ENCODE results near the gene PPFIA4.
"Not testable (repeated sequence)": the region's sequence is repeated elsewhere in the genome, so short reads cannot be mapped to it uniquely, and the experiment has no call there.

Gene PPFIA4

GRCh38 chr1:203017692-203018091 is 8.6 kb upstream of the PPFIA4 start:
- DNase-seq (ENCODE audit: low read depth): no peak

DNA sequence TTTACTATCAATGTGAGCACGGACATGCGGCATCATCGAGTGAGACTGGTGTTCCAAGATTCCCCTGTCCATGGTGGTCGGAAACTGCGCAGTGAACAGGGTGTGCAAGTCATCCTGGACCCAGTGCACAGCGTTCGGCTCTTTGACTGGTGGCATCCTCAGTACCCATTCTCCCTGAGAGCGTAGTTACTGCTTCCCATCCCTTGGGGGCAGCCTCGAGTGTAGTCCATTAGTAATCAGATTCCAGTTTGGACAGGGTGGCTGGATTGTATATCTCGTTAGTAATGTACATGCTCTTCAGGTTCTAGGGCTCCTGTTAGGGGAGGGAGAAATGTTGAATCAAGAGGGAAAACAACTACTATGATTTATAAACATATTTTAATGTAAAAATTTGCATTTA is 3.4 kb upstream of the PPFIA4 start:
- DNase-seq (ENCODE audit: low read depth): not testable (repeated sequence)

- DNase-seq (ENCODE audit: low read depth): no peak
Observed at GRCh38 chr1:203025686-203026030, 633 bp upstream of the PPFIA4 start.

DNA sequence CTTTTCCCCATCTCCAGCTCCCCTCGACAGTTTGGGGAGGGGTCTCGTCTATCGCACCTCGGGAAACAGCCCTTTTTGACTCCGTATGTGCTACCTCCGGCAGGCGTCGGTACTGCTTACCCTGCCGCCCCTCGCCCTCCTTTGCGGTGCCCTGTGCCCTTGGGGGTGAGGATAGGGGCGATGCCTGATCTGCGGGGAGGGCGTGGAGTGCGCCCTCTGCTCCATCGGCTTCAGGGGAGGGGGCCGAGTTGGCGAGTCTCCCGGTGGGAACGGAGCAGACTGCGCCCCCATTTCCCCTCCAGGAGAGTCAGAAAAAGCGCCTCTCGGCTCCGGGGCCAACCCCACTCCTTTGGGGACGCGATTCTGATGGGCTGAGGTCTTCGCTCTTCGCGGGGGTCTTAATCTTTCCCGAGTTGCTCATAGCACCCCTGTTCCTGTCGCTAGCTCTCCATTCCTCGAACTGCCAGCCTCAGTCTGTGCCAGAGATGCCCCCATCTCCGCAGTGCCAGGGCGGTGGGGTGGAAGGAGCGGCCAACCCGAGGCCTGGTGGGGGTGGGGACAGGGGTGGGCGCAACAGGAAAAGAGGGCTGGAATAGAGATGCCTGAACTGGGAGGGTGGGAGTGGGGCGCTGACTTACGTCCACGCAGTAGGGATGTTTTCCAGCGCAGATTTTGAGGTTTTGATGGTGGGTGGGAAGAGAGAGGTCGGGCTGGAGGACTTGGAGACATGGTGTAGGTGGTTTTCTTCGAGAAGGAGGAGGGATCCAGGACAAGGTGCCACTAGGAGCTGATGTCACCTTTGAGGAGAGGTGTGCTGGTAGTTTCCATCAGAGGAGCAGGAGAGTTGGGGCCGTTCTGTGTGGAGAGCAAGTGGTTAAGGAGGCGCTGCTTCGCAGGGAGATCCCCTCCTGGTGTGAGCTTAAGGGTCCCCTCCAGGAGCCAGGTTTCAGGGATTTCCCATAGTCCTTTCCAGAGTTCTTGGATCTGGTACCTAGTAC is 674 bp downstream of the PPFIA4 start:
- no peak for DNase-seq (ENCODE audit: low read depth)

GRCh38 chr1:203028067-203028783 is 1.9 kb downstream of the PPFIA4 start:
- no peak for DNase-seq (ENCODE audit: low read depth)

GRCh38 chr1:203028784-203029553 is 2.7 kb downstream of the PPFIA4 start:
- DNase-seq (ENCODE audit: low read depth): no peak

GRCh38 chr1:203031467-203031866 is 5.2 kb downstream of the PPFIA4 start:
- no peak for DNase-seq (ENCODE audit: low read depth)

GRCh38 chr1:203033287-203033686 is 7.0 kb downstream of the PPFIA4 start:
- no peak for DNase-seq (ENCODE audit: low read depth)

DNA sequence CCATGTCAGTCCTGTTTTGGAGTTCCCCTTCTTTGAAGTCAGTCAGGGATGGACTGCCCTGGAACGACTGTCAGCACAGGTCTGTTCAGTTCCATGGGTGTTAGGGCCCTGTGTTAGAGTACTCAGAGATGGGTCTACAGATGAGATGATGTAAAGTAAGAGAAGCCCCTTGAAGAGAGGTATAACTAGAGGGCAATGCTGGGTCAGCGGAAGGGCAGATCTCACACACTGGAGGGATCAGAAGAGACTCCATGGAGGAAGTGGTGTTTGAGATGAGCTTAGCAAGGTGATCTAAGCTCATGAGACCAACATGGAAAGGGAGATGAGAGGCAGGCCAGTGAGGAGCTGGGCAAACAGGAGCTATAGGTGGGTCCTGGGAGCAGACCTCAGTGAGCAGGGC is 7.6 kb downstream of the PPFIA4 start:
- no peak for DNase-seq (ENCODE audit: low read depth)

DNA sequence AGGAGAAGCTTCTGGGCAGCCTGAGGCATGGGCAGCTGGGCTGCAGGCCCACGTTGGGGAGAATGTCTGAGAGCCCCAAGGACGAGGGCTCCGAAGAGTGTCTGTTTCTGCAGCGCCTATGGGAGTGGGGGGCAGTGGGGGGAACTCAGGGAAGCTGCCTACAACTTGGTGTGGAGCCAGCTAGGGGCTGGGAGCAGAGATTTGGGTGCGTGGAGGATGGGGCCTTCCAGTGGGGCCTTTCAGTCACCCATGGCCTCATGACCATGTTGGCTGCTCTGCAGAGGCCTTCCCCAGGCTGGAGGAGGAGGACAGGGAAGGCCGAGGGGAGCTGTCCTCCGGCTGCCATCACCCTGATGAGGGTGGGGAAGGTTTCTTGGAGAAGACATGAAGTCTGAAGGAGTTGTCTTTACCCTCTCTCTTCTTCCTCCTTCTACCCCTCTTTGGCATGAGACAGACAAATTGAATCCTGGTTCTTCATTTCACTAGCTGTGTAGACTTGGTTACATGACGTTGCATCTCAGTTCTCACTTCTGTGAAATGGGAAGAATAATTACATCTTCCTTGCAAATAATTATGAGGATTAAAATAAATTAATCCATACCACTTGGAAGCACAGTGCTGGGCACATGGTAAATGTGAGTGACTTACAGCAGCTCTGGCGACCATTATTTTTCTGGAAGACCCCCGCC is 8.3 kb downstream of the PPFIA4 start:
- no peak for DNase-seq (ENCODE audit: low read depth)

- no peak for DNase-seq (ENCODE audit: low read depth)
Observed at GRCh38 chr1:203035111-203036000, 9.1 kb downstream of the PPFIA4 start.

- DNase-seq (ENCODE audit: low read depth): no peak
Observed at GRCh38 chr1:203036135-203036534, 9.8 kb downstream of the PPFIA4 start.

GRCh38 chr1:203036537-203036936 is 10.2 kb downstream of the PPFIA4 start:
- DNase-seq (ENCODE audit: low read depth): no peak

DNA sequence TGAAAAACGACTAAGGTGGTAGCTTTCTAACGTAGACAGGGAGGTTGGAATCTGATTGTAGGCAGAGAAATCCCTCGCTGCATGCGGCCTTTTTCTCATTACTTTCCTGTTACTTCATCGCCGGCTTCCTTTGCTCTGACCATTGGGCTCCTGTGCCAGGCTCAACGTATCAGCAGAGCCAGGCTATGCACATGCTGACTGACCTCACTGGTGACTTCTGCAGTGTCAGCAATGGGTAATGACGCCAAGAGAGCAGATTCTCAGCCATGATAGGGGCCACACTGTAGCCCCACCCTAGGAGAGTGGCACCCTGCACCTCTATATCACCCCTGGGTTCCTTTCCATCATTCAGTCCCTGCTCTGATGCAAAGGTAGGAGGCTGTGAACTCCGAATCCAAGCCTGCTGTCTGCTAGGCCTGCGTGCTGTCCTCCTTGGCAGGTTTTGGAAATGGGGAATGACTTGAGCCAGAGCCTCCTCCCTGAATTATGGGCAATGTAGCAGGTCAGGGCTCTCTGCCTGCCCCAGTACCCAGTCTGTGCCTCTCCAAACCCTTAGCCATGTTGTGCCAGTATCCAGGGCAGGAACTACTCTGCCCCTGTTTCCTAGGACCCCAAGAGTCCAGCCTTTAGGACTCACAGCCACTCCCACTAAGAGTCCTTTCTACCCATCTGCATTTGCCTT is 11.4 kb downstream of the PPFIA4 start:
- no peak for DNase-seq (ENCODE audit: low read depth)

DNA sequence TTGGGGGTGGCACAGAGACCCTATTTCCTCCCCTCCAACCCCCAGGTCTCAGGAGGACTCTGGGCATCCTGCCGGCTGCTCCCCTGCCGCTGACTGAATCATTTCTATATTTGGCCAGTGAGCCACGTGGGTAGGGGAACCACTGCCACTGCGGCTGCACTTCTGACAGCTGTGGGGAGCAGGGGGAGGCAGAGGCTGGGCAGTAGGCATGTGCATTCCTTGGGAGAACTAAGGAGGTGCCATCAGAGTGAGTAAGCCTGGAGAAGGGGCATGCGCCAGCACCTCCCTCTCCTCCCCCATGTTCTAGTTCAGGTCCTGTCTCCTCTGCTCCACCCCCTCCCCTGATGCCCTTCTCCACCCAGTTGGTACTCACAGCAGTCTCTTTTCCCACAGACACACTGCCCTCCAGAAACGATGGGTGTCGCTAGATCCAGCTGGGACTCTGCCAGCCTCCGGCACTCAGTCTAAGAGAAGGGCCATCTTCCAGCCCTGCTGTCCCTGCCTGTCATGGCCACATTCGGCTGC is 12.0 kb downstream of the PPFIA4 start:
- DNase-seq (ENCODE audit: low read depth): no peak

GRCh38 chr1:203038891-203039608 is 12.8 kb downstream of the PPFIA4 start:
- peak; percentile 53 for DNase-seq (ENCODE audit: low read depth)

GRCh38 chr1:203039609-203040512 is 13.6 kb downstream of the PPFIA4 start:
- DNase-seq (ENCODE audit: low read depth): no peak
